ENCODE data around the gene SLC6A13.
"Not testable (repeated sequence)": the region's sequence is repeated elsewhere in the genome, so short reads cannot be mapped to it uniquely, and the experiment has no call there.

The SLC6A13 gene

GRCh38 chr12:262817-263216 is at the start of gene SLC6A13:
SLC6A13 (minus strand) TSS chr12:262836; CDS start chr12:260052, 2,784 bp downstream.
- no peak for DNase-seq

DNA sequence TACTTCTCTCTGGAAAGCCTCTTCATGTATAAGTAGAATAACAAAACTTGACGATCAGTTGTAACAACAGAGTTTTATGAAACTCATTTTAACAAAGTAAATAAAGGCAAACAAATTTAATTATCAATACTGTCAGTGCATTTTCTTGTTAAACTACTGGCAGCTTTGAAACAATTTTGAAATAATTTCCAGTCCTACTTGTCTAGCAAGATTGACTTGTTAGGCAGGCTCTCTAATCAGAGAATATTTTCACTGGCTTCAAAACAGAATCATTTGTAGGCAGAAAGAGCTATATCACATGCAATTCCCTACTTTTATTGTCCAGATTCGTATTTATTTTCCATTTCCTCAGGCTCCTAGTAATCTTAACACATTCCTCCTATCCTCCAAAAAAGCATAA is 45.9 kb upstream of the SLC6A13 start:
- DNase-seq, result no peak

GRCh38 chr12:307406-307805 is 44.8 kb upstream of the SLC6A13 start:
- DNase-seq, result no peak

DNA sequence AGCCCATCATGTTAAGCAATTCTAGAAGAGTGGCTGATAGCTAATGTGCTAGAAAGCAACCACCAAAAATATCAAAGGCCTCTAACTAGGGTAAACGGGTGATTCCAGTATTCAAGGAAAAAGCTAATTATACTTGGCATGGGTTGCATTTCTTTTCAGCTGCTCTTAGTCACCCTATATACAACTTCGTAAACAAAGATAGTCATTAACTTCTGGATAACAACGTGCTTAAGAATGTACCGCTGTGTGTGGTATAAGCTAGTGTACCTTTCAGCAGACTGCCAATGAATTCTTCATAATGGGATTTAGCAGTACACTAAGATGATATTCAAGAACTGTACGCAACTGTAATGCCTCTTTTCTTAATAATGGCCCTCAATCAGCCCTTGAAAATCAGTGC is 42.2 kb upstream of the SLC6A13 start:
- DNase-seq, result no peak

- not testable (repeated sequence) for DNase-seq
Observed at GRCh38 chr12:302766-303165, 40.1 kb upstream of the SLC6A13 start.

- DNase-seq, result not testable (repeated sequence)
Observed at GRCh38 chr12:300166-300565, 37.5 kb upstream of the SLC6A13 start.

GRCh38 chr12:299511-299910 is 36.9 kb upstream of the SLC6A13 start:
- not testable (repeated sequence) for DNase-seq

GRCh38 chr12:298059-298458 is 35.4 kb upstream of the SLC6A13 start:
- DNase-seq, result not testable (repeated sequence)

DNA sequence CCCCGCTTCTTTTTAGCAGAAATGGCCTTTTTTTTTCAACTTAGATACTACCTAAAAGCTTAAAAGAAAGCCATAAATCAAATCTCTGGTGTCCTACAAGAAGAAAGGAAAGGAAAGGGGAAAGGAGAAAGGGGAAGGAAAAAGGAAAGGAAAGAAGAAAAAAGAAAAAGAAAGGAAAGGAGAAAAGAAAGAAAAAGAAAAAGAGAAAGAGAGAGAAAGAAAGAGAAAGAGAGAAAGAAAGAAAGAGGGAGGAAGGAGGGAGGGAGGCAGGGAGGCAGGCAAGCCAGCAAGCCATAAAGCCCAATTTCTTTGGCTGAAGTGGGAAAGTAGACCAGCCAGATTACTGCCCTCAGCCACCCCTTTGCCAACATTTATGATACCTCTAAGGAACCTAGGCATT is 32.5 kb upstream of the SLC6A13 start:
- DNase-seq, result no peak

DNA sequence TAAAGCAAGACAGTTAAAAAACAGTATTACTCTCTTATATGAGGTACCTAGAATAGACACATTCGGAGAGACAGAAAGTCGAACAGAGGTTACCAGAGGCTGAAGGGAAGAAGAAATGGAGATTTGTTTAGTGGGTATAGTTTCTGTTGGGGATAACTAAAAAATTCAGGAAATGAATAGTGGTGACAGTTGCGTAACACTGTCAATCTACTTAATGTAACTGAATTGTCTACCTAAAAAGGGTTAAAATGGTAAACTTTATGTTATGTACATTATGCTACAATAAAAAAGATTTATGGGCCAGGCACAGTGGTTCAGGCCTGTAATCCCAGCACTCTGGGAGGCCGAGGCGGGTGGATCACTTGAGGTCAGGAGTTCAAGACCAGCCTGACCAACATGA is 30.6 kb upstream of the SLC6A13 start:
- DNase-seq, result no peak

DNA sequence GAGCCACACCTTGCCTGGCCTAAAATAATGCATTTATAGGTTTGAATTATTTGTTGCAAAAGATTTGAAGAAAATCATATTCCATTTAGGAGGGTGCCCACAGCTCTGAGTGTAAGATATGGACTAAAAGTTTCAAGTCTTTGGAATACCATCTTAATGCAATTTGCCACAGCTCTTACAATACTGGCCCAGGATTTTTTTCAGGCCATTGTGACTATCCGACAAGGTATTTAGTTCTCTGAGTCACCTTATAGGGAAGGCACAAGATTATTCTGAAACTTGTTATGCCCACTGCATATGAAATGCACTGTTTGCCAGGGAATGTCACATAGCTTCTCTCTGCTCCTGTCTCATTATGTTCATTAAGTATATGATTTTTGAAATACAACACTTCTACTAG is 29.6 kb upstream of the SLC6A13 start:
- DNase-seq, result no peak

GRCh38 chr12:291153-291723 is 28.6 kb upstream of the SLC6A13 start:
- no peak for DNase-seq

DNA sequence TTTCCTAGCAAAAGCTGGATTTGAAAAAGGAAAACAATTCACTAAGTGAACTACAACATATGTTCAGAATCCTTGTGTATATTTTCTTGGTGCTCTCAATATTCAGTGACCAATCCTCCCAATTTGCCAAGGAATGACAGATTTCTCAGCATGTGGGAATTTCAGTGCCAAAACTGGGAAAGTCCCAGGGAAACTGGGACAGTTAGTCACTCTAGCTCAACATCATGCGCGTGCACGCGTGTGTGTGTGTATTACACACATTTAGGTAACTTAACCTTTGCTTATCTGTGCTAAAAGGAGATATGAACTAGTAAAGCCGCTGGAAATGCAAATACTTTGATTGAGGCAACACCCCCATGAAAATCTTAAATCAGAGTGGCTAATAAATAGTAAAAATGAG is 26.1 kb upstream of the SLC6A13 start:
- DNase-seq, result no peak

GRCh38 chr12:286531-287300 is 24.1 kb upstream of the SLC6A13 start:
- DNase-seq, result peak in 1 of 2 donors; percentile 3

DNA sequence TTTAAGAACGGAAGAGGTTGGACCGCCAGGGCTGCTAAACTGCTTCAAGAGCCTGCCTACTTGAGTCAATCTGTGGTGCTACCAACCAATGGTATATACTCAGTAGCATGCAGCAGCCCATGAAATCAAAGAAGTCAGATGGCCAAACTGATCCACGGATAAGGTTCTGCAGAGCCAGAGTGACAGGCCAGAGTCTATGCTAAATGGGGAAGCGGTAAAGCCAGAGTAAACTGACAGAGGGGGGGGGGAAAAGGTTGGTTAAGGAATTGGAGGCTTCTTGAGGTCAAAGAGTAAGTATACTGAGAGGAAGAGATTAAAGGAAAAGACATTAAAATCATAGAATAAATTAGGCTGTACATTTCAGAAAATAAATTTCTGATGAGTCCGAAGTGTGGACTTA is 15.4 kb upstream of the SLC6A13 start:
- no peak for DNase-seq

DNA sequence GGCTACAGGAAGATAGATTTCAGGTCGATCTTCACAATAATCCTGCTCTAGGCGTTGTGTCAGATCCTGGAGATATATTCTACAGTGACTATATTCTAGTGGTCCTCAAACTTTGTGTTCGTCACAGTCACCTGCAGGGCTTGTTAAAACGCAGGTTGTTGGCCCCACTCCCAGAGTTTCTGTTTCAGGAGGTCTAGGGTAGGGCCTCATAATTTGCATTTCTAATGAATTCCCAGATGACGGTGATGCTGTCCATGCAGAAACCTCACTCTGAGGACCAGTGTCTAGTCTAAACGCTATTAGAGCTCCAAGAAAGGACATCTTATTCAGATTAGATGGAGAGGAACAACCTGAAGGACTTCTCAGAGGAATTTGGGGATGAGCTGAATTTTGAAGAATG is 13.2 kb upstream of the SLC6A13 start:
- DNase-seq, result no peak

DNA sequence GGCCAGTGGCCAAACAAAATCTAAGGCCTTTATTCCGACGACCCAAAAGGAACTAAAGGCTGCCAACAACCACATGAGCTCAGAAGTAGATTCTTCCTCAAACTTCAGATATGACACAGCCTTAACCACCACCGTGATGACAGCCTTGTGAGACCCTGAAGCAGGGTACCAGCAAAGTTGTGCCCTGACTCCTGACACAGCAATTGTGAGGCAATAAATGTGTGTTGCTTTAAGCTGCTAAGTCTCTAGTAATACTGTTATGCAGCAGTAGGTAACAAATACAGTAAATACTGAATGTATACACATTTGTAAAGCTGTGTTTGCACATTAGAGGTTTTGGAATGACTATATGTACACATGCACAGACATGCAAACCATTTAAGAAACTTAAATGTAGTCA is 10.7 kb upstream of the SLC6A13 start:
- no peak for DNase-seq

- DNase-seq, result no peak
Observed at GRCh38 chr12:272942-273341, 10.3 kb upstream of the SLC6A13 start.

DNA sequence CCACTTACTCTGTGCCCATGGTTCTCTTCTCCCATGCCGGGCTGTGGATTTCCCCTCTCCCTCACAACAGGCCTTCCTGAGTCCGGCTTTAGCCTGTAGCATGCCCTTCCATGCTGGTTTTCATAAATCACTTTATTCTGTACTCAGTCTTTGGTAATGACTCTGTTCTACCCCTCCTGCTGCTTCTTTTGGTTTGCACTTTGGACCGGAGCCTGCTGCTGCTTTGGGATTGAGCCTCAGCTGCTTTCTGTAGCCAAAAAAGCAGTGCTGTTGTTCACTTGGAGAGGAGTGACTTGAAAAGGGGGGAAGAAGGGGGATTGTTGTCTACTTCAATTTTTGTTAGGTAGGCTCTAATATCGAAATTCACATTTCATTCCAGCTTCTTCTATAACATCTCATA is 8.5 kb upstream of the SLC6A13 start:
- DNase-seq, result no peak

DNA sequence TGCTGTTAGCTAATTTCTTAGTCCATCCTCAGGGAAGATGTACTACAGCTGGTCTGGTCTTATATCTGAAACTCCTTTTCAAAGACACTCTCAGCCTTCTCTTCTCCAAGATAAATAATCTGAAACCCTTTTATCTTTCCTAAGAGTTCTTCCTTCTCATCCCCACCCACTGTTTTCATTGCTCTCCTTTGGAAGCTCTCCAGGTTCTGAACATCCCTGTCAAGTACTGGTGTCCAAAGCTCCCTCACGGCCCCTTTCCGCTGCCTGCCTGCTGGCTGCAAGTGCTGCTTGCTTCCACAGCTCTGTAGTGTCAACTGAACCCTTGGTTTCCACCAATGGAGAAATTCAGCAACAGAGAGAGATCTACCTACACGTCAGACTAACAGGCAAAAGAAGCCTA is 6.6 kb upstream of the SLC6A13 start:
- no peak for DNase-seq

DNA sequence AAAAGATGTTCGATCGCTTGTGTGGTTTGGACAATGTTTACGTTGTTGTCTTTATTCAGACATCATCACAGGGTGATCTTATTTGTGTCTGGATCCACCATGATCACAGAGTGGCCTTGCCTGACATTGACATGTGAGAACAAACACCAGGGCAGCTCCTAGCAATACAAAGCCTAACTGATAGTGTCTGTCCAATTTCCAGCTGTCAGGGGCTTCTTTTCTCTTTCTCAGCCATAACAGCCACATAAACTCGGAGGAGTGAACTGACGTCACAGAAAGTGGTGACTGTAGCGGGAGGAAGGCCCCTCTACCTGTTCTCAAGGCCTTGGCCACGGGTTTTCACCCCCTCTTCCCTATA is 5.8 kb upstream of the SLC6A13 start:
- no peak for DNase-seq

- DNase-seq, result no peak
Observed at GRCh38 chr12:267581-268482, 5.2 kb upstream of the SLC6A13 start.

- no peak for DNase-seq
Observed at GRCh38 chr12:265096-265495, 2.5 kb upstream of the SLC6A13 start.

DNA sequence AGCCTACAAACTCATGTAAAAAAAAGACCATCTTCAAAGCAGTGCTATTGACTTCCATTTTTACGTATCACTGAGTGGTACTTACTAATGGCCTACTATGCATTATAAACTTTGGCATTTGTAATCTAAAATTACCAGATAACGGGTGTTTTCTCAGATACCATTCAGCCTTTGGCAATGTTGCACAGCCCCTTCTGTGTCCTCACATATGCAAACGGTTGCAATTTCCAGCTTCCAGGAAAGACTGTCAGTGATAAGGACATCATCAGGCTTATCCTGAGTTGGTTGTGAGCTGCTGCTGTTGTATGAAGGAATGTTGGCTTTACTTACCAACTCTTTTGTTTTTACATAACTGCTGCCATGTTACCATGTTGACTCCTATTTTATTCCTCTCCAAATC is 1.6 kb upstream of the SLC6A13 start:
- no peak for DNase-seq

All from stimulated activated CD4-positive, alpha-beta T cell treated with anti-CD3 and anti-CD28 coated beads, Interleukin-2, amount 100 ng/mL, for 48 hours (primary cell).